GM19240 (cell line): ENCODE data around the gene BGLAP.

ENCODE experiments used
- DNase-seq: peaks from one replicate; pipeline ENCODE4 v3.0.0; 2011; ENCODE audit warnings: low spot score; ENCODE audit not compliant: insufficient read length

The BGLAP gene

GRCh38 chr1:156226782-156227181, 15.2 kb upstream of the BGLAP start:
- DNase-seq, result no peak

DNA sequence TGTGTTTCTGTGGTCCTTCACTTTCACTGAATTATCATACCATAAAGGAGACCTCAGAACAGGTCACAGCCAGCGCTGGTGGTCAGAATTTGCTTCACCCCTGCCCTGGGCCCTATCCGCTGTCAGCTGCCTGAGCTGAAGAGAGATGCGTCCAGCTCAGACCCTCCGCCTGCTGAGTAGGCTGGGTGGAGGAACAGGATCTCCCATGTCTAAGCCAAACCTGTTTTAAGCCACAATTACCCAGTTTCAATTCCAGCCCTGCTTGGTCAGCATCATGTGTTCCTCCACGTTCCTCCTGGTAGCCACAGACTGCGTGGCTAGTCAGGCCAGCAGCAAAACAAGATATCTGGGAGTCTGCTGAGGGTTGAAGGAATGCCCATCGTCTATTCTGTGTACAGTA, 13.5 kb upstream of the BGLAP start:
- no peak for DNase-seq

DNA sequence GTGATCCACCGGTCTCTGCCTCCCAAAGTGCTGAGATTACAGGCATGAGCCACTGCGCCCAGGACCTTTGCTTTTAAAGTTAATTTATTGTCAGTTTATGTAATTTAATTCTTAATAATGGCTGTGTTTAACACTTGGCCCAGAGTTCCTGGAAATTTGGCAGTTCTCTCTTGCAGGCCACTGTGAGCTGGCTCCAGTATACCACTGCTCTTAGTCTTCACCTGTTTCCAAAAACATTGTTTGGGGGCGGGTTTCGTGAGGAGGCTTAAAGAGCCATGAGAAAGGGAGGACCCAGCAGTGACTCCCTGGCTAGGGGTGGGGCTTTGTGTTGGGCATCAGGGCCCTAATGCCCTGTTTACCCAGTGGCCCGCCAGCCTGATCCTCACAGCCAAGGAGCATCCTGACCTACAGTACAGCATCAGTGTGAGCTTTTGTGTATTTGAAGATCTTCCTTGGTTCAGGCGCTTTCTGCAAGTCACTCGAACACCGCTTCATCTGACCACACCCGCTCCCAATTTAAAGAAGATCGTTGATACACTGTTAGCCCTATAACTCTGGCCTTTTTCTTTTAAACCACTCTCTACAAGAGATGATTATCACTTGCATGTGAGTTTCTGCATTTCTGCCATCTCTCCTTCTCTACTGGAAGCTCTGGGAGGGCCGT, 12.0 kb upstream of the BGLAP start:
- no peak for DNase-seq

DNA sequence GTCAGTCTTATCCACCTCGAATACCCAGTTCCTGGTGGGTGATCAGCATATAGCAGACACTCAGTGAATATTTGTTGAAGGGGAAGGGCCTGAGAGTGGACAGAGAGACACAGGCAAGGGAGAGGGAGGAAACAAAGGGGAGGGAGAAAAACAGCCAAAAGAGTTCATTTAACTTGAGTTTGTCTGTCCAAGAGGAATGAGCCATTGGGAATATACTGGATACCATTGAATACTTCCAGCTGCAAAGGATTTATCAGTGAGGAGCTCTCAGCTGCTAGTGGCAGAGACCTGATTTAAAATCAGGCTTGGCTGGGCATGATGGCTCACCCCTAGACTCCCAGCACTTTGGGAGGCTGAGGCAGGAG, 11.5 kb upstream of the BGLAP start:
- DNase-seq, result no peak

DNA sequence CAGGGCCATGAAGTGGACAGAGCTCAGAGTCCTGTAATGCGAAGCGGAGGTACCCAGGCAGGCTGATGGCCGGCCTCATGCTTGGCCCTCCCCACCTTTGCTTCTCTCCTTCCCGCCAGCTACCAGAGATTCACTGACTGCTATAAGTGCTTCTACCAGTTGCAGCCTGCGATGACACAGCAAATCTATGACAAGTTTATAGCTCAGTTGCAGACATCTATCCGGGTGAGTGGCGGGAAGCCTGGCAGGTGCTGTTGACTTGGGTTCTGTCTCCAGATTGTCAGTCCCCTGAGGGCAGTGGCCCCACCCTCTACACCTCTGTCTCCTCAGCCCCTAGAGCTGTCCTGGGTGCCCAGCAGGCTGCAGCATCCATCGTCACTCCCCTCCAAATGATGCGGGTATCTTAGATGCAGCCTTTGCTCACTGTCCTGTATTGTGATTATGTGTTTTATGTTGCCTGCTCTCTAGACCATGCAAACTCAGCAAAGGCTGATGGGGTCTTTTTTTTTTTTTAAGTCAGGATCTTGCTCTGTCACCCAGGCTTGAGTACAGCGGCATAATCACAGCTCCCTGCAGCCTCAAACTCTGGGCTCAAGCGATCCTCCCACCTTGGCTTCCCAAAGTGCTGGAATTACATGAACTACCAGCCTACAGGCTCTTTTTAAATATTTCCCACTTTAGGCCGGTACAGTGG, 9.6 kb upstream of the BGLAP start:
- no peak for DNase-seq

DNA sequence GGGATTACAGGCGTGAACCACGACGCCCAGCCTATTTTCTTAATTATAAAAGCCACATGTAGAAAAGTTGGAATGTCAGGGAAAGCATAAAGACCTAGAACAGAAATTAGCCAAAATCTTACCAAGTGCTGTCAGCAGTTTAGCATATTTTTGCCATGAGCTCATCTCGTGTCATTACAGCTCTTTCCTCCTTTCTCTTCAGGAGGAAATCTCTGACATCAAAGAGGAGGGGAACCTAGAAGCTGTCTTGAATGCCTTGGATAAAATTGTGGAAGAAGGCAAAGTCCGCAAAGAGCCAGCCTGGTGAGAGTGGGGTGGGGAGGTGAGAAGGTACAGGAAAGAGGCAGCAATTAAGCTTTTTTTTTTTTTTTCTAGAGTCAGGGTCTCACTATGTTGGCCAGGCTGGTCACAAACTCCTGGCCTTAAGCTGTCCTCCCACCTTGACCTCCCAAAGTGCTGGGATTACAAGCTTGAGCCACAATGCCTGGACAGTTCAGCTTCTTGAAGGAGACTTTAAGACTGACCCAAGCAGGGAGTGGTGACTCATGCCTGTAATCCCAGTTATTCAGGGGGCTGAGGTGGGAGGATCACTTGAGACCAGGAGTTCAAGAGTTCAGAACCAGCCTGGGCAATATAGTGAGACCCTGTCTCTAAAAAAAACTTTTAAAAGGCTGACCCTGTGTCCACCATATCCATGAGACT, 8.4 kb upstream of the BGLAP start:
- no peak for DNase-seq

DNA sequence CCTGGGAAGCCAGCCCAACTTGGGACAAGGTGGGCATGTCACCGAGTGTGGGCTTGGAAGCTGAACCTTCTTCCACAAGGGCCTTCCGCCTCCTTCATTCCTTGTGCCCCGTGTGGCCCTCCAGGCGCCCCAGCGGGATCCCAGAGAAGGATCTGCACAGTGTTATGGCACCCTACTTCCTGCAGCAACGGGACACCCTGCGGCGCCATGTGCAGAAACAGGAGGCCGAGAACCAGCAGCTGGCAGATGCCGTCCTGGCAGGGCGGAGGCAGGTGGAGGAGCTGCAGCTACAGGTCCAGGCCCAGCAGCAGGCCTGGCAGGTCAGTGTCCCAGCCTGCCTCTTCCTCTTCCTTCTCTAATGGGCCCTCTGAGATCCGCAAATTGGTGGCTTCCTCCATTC, 5.8 kb upstream of the BGLAP start:
- DNase-seq, result no peak

- DNase-seq, result no peak
These were observed 3.7 kb upstream of the BGLAP start for GRCh38 chr1:156238248-156238647.

- DNase-seq, result no peak
These were observed 623 bp upstream of the BGLAP start for GRCh38 chr1:156241311-156241811.

- no peak for DNase-seq
These were observed 754 bp downstream of the BGLAP start for GRCh38 chr1:156242738-156243137.

DNA sequence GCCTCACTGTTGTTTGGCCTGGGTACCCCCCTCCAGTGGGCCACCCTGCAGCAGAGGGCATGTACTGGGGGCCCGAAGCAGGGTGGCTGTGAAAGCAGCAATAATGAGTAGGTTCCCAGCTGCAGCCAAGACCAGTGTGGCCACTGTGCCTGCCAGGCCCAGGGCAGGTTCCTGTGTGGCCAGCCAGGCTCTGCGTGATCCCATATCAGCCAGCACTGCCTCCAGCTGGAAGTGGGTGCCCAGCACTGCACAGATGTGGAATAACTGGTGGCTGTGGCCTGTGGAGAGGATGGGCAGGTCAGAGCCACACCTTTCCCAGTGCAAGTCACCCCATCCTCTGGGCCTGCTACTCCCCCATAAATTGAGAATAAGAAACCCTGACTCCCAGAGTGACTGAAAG, 2.1 kb downstream of the BGLAP start:
- DNase-seq, result no peak

DNA sequence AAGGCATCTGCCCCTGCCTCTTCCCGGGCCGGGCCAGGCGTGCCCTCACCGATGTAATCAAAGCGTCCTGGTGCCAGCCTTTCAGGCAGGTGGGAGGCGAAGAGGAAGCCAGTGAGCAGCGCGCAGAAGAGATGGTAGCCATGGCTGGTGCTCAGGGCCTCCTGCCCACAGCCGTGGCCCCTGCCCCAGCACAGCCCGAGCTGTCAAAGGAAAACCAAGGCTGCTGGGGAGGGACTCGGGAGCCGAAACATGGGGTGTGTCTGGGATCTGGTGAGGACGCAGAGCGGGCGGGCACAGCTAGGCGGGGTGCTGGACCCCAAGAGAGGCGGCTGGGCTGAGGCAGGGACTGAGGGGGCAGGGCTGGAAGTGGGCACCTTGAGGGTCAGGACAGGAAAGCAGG, 2.7 kb downstream of the BGLAP start:
- no peak for DNase-seq

GRCh38 chr1:156245451-156246232, 3.7 kb downstream of the BGLAP start:
- no peak for DNase-seq

GRCh38 chr1:156246241-156246780, 4.3 kb downstream of the BGLAP start:
- DNase-seq, result no peak

- DNase-seq, result no peak
These were observed 4.9 kb downstream of the BGLAP start for GRCh38 chr1:156246781-156247459.

DNA sequence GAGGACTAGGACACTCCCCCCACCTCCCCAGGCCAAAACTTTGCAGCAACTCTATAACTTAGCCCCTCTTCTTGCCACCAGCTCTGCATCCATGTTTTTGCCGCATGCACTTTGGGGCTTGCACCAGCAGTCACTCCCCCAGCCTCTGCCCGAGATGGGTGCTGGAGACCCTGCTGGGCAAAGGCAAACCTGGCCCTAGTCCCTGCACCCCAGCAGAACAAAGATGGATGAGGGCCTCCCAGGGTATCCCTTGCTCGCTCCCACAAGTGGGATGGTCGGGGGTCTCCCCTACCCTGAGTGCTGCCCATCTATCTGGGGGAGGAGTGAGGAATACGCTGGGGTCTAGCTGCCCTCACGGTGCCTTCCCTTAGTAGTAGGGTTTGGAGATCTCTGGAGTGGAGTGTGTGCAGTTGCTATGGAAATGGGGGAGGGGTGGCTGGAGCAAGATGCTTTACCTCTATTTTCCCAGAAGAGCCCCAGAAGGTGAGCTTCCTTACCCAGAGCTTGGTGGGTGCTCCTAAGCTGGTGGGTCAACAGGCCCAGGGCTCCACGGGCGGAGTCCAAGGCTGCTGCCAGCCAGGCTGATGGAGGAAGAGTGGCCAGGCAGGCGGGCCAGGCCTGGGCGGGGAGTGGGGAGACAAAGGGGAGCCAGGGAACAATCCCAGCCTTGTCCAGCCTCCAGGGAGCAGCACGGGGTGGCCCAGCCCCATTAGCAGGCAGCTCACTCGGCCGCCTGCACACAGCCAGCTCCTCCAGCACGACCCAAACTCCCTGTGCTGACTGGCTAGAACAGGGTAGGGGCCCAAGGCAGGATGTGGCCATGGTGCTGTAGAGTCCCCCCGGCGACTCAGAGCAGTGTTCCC, 5.7 kb downstream of the BGLAP start, which contains the start of gene PAQR6:
PAQR6 (minus strand) TSS at position 597 of the 863 bp plus-strand sequence. CDS start 1,325 bp downstream, outside the sequence.
- DNase-seq, result no peak

DNA sequence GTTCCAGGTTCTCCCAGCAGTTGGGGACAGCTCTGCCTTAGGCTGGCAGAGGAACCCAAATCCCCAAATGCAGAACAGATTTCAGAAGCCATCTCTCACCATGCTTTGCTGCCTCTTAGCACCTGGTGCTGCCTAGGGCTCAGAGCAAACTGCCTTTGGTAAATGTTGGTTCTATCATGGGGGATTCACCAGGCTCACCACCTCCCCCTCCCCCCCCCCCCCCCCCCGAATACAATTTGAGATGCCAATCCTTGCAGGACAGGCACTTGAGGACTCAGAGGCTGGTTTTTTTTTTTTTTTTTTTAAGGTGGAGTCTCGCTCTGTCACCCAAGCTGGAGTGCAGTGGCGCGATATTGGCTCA, 6.3 kb downstream of the BGLAP start:
- no peak for DNase-seq

GRCh38 chr1:156249593-156249992, 7.6 kb downstream of the BGLAP start:
- no peak for DNase-seq

GRCh38 chr1:156251527-156251926, 9.5 kb downstream of the BGLAP start:
- no peak for DNase-seq

DNA sequence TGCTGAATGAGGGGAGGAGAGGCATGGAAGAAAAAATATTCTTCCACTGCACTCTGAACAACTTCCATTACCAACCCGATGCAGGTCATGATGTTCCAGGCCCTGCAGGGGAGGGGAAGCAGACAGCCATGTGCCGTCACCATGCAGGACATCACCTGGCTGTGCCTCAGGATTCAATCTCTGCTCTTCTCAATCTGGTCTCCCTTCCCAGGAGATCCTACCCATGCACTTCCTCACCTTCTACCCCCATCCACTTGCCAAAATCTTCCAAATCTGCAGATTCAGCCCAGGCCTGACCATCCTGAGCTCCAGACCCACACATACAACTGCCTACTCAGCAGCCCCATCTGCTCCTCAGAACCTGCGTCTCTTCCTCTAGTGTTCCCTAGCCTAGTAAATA, 11.7 kb downstream of the BGLAP start:
- DNase-seq, result no peak
